NT2/D1 (cell line): ENCODE results near the gene PSD.

Experiments used
- YY1 ChIP-seq: IDR thresholded peaks from 2 replicates; pipeline ENCODE4 v1.6.1; 2011; ENCODE audit not compliant: insufficient read length, insufficient read depth
- ZNF274 ChIP-seq: IDR thresholded peaks from 2 replicates; pipeline ENCODE4 v1.6.1; 2011; ENCODE audit warnings: mild to moderate bottlenecking, low read depth, low read length

- TF ChIP-seq YY1 (no peak), ZNF274 (no peak)
Observed at GRCh38 chr10:102413053-102413705, 5.4 kb downstream of the PSD start.
